ENCODE data around the gene LIPA. TPM values are rescaled to one million over a fixed set of nuclear protein-coding genes. Genes with fewer than 3 reads are reported as not detected.

The LIPA gene
- total RNA-seq, 2 donors from 2014 or later, result 17.7 to 18.4 TPM

GRCh38 chr10:89207181-89207800, 44.3 kb downstream of the LIPA start, which contains the start of gene CH25H:
Gene CH25H, minus strand, starts transcription at chr10:89207317. Its CDS starts 25 bp downstream, at chr10:89207292.
- H3K4me1 Mint-ChIP-seq, result peaks cover 8% of the 10 kb centered on the region
- Histone ChIP-seq H3K9ac (ENCODE audit: extremely low read depth, low read length, poor library complexity, severe bottlenecking) (no peak within 1 kb of the TSS), H3K27me3 (ENCODE audit: control insufficient read depth, insufficient read depth, low read length, poor library complexity, severe bottlenecking) (peaks cover 95% of the 10 kb centered on the region), H3K4me1 (ENCODE audit: control insufficient read depth, insufficient read depth, low read length) (no peaks in the 10 kb centered on the region), H3K27ac (ENCODE audit: low read depth, low read length) (no peak within 1 kb of the TSS), H3K36me3 (ENCODE audit: control insufficient read depth, insufficient read depth, low read length) (no peaks in the 10 kb centered on the region), H3K4me3 (ENCODE audit: low read length) (peak within 1 kb of the TSS; percentile 76), H3K9me3 (ENCODE audit: control insufficient read depth, low read length) (no peaks in the 10 kb centered on the region)
- DNase-seq, result peak; percentile 85
- no peaks in the 10 kb centered on the region for H3K36me3 Mint-ChIP-seq (ENCODE audit: low read depth)
- 3 to 4% methylated on average over 25 to 28 of the region's 28 CpGs for WGBS, 2 experiments (ENCODE audit: insufficient coverage in 1 of 2, insufficient read length in 1 of 2)
- H3K27me3 Mint-ChIP-seq (ENCODE audit: insufficient read depth), result peaks cover 39% of the 10 kb centered on the region
- no peak for TF ChIP-seq CTCF (conservative IDR thresholded peaks at IDR 0.05)
- H3K4me3 Mint-ChIP-seq, result peak within 1 kb of the TSS; percentile 44
- H3K9me3 Mint-ChIP-seq, result no peaks in the 10 kb centered on the region
- H3K27ac Mint-ChIP-seq, result no peak within 1 kb of the TSS

- no peak overlapping the region for H3K27ac ChIP-seq (ENCODE audit: low read depth, low read length)
- Mint-ChIP-seq H3K27me3 (ENCODE audit: insufficient read depth) (peaks cover 37% of the 10 kb centered on the region), H3K27ac (no peak overlapping the region), H3K4me3 (peak overlapping the region; percentile 44), H3K9me3 (no peaks in the 10 kb centered on the region), H3K4me1 (peaks cover 8% of the 10 kb centered on the region), H3K36me3 (ENCODE audit: low read depth) (no peaks in the 10 kb centered on the region)
- H3K4me3 ChIP-seq (ENCODE audit: low read length), result peak overlapping the region; percentile 76
- no peak for TF ChIP-seq CTCF (conservative IDR thresholded peaks at IDR 0.05)
- peaks cover 100% of the 10 kb centered on the region for H3K27me3 ChIP-seq (ENCODE audit: control insufficient read depth, insufficient read depth, low read length, poor library complexity, severe bottlenecking)
- no peaks in the 10 kb centered on the region for H3K4me1 ChIP-seq (ENCODE audit: control insufficient read depth, insufficient read depth, low read length)
- no peaks in the 10 kb centered on the region for H3K36me3 ChIP-seq (ENCODE audit: control insufficient read depth, insufficient read depth, low read length)
- DNase-seq, result no peak
- no peak overlapping the region for H3K9ac ChIP-seq (ENCODE audit: extremely low read depth, low read length, poor library complexity, severe bottlenecking)
- 10 to 11% methylated on average over 28 to 42 of the region's 42 CpGs for WGBS, 2 experiments (ENCODE audit: insufficient coverage in 1 of 2, insufficient read length in 1 of 2)
- H3K9me3 ChIP-seq (ENCODE audit: control insufficient read depth, low read length), result no peaks in the 10 kb centered on the region
Measured at GRCh38 chr10:89206402-89207180, 45.0 kb downstream of the LIPA start.

GRCh38 chr10:89204621-89205185, 46.9 kb downstream of the LIPA start:
- peaks cover 8% of the 10 kb centered on the region for H3K4me1 Mint-ChIP-seq
- no peaks in the 10 kb centered on the region for H3K9me3 Mint-ChIP-seq
- H3K4me3 Mint-ChIP-seq, result no peak overlapping the region
- no peak overlapping the region for H3K27ac Mint-ChIP-seq
- no peaks in the 10 kb centered on the region for H3K36me3 Mint-ChIP-seq (ENCODE audit: low read depth)
- WGBS, 2 experiments (ENCODE audit: insufficient coverage in 1 of 2, insufficient read length in 1 of 2), result 85 to 92% methylated on average over 4 to 5 of the region's 6 CpGs
- H3K27me3 Mint-ChIP-seq (ENCODE audit: insufficient read depth), result peaks cover 19% of the 10 kb centered on the region
- H3K9me3 ChIP-seq (ENCODE audit: control insufficient read depth, low read length), result no peaks in the 10 kb centered on the region
- no peaks in the 10 kb centered on the region for H3K36me3 ChIP-seq (ENCODE audit: control insufficient read depth, insufficient read depth, low read length)
- H3K27ac ChIP-seq (ENCODE audit: low read depth, low read length), result no peak overlapping the region
- DNase-seq, result no peak
- H3K27me3 ChIP-seq (ENCODE audit: control insufficient read depth, insufficient read depth, low read length, poor library complexity, severe bottlenecking), result peaks cover 81% of the 10 kb centered on the region
- TF ChIP-seq CTCF (conservative IDR thresholded peaks at IDR 0.05), result no peak
- no peak overlapping the region for H3K9ac ChIP-seq (ENCODE audit: extremely low read depth, low read length, poor library complexity, severe bottlenecking)
- H3K4me3 ChIP-seq (ENCODE audit: low read length), result no peak overlapping the region
- no peaks in the 10 kb centered on the region for H3K4me1 ChIP-seq (ENCODE audit: control insufficient read depth, insufficient read depth, low read length)
